K562 (cell line): Measurements from ENCODE around the gene H2BK1. TPM values are rescaled to one million over a fixed set of nuclear protein-coding genes. Genes with fewer than 3 reads are reported as not detected.

Experiments
- BRD9 ChIP-seq: fragments of 450-650 bp; IDR thresholded peaks from 2 replicates; pipeline ENCODE4 v1.6.1; 2018; ENCODE audit warnings: low read depth; ENCODE audit not compliant: partially characterized antibody
- CAMTA2 ChIP-seq: fragments of 250-450 bp; sonication (Bioruptor Pico); conservative IDR thresholded peaks from 2 replicates; pipeline ENCODE4 v1.5.1; 2022
- CBX8 ChIP-seq: fragments of 200-600 bp; sonication (generic); IDR thresholded peaks from 2 replicates; pipeline ENCODE4 v1.6.1; 2012; ENCODE audit warnings: borderline replicate concordance, mixed run types, low read depth, mild to moderate bottlenecking, moderate library complexity, mixed read lengths, low read length, control low read depth, inconsistent platforms; ENCODE audit not compliant: poor library complexity, severe bottlenecking; ENCODE audit errors: extremely low read depth
- HDAC8 ChIP-seq: fragments of 450-650 bp; IDR thresholded peaks from 2 replicates; pipeline ENCODE4 v1.6.1; 2016; ENCODE audit warnings: mild to moderate bottlenecking, missing genetic modification characterization, moderate library complexity, missing compliant biosample characterization
- HEY1 ChIP-seq: fragments of 250-450 bp; sonication (Bioruptor Pico); IDR thresholded peaks from 2 replicates; pipeline ENCODE4 v1.5.0; 2020; ENCODE audit warnings: mild to moderate bottlenecking, moderate library complexity, borderline replicate concordance
- HMG20A ChIP-seq: fragments of 450-650 bp; formaldehyde crosslinking; conservative IDR thresholded peaks from 2 replicates; pipeline ENCODE4 v1.4.0; 2020; ENCODE audit warnings: mild to moderate bottlenecking, mixed read lengths
- KDM2B ChIP-seq: fragments of 250-450 bp; sonication (Bioruptor Pico); IDR thresholded peaks from 2 replicates; pipeline ENCODE4 v1.8.0; 2021; ENCODE audit warnings: mild to moderate bottlenecking, moderate library complexity
- MCM2 ChIP-seq: fragments of 450-650 bp; IDR thresholded peaks from 2 replicates; pipeline ENCODE4 v1.6.1; 2017; ENCODE audit warnings: low read depth, mild to moderate bottlenecking
- NCOA4 ChIP-seq: fragments of 450-650 bp; IDR thresholded peaks from 2 replicates; pipeline ENCODE4 v1.6.1; 2018; ENCODE audit warnings: mild to moderate bottlenecking; ENCODE audit not compliant: partially characterized antibody
- POLR2H ChIP-seq: IDR thresholded peaks from 2 replicates; pipeline ENCODE4 v1.6.1; 2016; ENCODE audit warnings: missing genetic modification characterization, low read depth, mild to moderate bottlenecking, control low read depth, missing compliant biosample characterization, moderate library complexity
- SAFB ChIP-seq: fragments of 200-400 bp; formaldehyde crosslinking; IDR thresholded peaks from 2 replicates; pipeline ENCODE4 v1.6.1; 2017; ENCODE audit warnings: low read depth, low read length, borderline replicate concordance
- SIX5 ChIP-seq, 2 experiments: IDR thresholded peaks; 2 replicates each; pipeline ENCODE4 v1.6.1; 2011; ENCODE audit warnings: low read length in 2 of 2, borderline replicate concordance in 1 of 2, low read depth in 1 of 2, mild to moderate bottlenecking in 1 of 2, moderate library complexity in 1 of 2; ENCODE audit not compliant: insufficient read depth in 1 of 2
- TEAD1 ChIP-seq, 2 experiments: fragments of 450-650 bp in 1 of 2; sonication (generic) in 1 of 2; formaldehyde crosslinking; IDR thresholded peaks; 2 replicates each; pipeline versions ENCODE4 v1.4.0 to v1.8.0; 2020 to 2022; ENCODE audit warnings: mild to moderate bottlenecking in 2 of 2, missing genetic modification reagents in 1 of 2
- U2AF2 ChIP-seq: fragments of 200-400 bp; formaldehyde crosslinking; optimal IDR thresholded peaks from 2 replicates; pipeline ENCODE3; 2017; ENCODE audit warnings: low read depth, mild to moderate bottlenecking, low read length
- XRCC5 ChIP-seq: fragments of 200-400 bp; formaldehyde crosslinking; IDR thresholded peaks from 2 replicates; pipeline ENCODE4 v1.6.1; 2017; ENCODE audit warnings: low read depth, mild to moderate bottlenecking, low read length
- ZKSCAN8 ChIP-seq: fragments of 200-800 bp; sonication (Bioruptor generic); IDR thresholded peaks from 2 replicates; pipeline ENCODE4 v1.6.1; 2016; ENCODE audit warnings: missing genetic modification characterization, missing compliant biosample characterization
- ZNF140 ChIP-seq: fragments of 250-450 bp; sonication (Bioruptor Pico); IDR thresholded peaks from 2 replicates; pipeline ENCODE4 v1.8.0; 2021; ENCODE audit warnings: moderate library complexity, mild to moderate bottlenecking, inconsistent platforms
- polyA plus RNA-seq, 8 experiments: library from polyadenylated mRNA; depleted of rRNA in 4 of 8; stranded (reverse) in 5 of 8; unstranded in 3 of 8; fragments of >200 nt; fragmentation: Nextera tagmentation in 2 of 8; fragmentation: Illumina TruSeq in 1 of 8; extraction: Ambion mirVana in 2 of 8; extraction: Trizol in 1 of 8; gene quantifications; 2 replicates each; pipeline versions ENCODE4 v1.2.1 to v1.2.3, GENCODE V29; 2011 to 2014; ENCODE audit warnings: inconsistent platforms in 1 of 8, missing spikeins in 1 of 8
- total RNA-seq, 7 experiments: library from RNA; depleted of rRNA in 6 of 7; stranded (reverse); fragments of >200 nt in 6 of 7; fragmentation: Illumina TruSeq in 2 of 7; extraction: Trizol in 2 of 7; gene quantifications; 2 replicates each; pipeline versions ENCODE4 v1.2.1 to v1.2.3, GENCODE V29; 2011 to 2021; ENCODE audit warnings: low replicate concordance in 1 of 7
- TF ChIP-seq, protein P1 (sequence below): fragments of 450-650 bp; IDR thresholded peaks from 2 replicates; pipeline ENCODE4 v1.6.1; 2016; ENCODE audit warnings: missing biosample characterization, missing genetic modification characterization
- TF ChIP-seq, protein P2 (sequence below): fragments of 450-650 bp; formaldehyde crosslinking; IDR thresholded peaks from 2 replicates; pipeline ENCODE4 v1.4.0; 2020; ENCODE audit warnings: mild to moderate bottlenecking
- TF ChIP-seq, protein P3 (sequence below): fragments of 450-650 bp; formaldehyde crosslinking; IDR thresholded peaks from 2 replicates; pipeline ENCODE4 v1.4.0; 2022; ENCODE audit warnings: mild to moderate bottlenecking, moderate library complexity
- TF ChIP-seq, protein P4 (sequence below): fragments of 250-450 bp; sonication (Bioruptor Pico); IDR thresholded peaks from 2 replicates; pipeline ENCODE4 v1.4.0; 2020

H2BK1 gene
- total and polyA plus RNA-seq, 9 of the 15 experiments (the other 6 are each of a cell fraction or from before 2014, with no cell fraction given): not detected

DNA sequence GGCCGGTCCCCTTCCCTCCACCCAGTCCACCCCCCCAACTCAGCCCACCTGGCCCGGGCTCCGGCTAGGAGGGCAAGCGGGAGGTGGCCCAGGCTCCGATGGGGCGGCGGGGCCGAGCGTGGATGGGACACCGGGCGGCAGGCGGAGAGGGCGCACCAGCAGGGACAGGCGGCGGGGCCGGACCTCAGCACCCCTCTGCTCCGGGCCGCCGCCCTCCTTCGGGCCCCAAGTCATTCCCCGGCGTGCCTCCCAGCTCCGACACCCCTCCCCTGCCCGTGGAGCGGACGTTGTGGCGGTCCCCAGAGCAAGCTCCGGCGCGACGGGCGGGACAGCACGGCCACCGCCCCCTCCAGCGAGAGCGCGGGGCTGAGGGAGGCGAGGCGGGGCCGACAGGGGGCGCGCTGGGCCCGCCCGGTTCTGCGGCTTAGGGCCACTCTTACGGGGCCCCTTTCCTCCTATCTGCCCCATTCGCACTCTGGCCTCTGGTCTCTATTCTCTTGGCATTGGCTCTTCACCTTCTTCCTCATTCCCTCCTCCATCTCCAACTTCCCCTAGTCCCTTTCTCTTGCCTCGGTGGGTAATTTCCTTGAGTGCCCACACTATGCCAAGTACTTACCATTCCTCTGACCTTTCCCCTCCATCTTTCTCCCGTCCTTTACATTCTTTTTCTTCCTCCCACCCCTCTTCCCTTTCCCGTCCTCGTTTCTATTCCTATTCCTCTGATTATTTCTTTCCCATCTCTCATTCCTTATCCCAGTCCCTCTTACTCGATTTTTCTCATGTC is 42.1 kb downstream of the H2BK1 start (continued):
- TF ChIP-seq CBX8 (no peak), ZNF140 (no peak), MCM2 (no peak), HDAC8 (tag) (0 out of 2 replicates have a peak, but pooled peaks have one; percentile 23), TEAD1 (CRISPR knock-in tag; IDR thresholded peaks at IDR 0.05) (no peak), BRD9 (no peak), CAMTA2 (CRISPR knock-in tag) (no peak), ZKSCAN8 (CRISPR knock-in tag) (no peak), HMG20A (no peak), KDM2B (peak; percentile 73; the same call in 1 of the 2 replicates), HEY1 (CRISPR knock-in tag) (no peak), SIX5 (IDR thresholded peaks at IDR 0.05; ENCODE audit: borderline replicate concordance in 1 of 2, insufficient read depth in 1 of 2, low read depth in 1 of 2, low read length in 2 of 2) (no peak), SAFB (no peak), U2AF2 (no peak), POLR2H (tag) (no peak), XRCC5 (peak; percentile 97), NCOA4 (peak; percentile 30)
- TF ChIP-seq, protein P1, sequence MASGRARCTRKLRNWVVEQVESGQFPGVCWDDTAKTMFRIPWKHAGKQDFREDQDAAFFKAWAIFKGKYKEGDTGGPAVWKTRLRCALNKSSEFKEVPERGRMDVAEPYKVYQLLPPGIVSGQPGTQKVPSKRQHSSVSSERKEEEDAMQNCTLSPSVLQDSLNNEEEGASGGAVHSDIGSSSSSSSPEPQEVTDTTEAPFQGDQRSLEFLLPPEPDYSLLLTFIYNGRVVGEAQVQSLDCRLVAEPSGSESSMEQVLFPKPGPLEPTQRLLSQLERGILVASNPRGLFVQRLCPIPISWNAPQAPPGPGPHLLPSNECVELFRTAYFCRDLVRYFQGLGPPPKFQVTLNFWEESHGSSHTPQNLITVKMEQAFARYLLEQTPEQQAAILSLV (tag): no peak
- TF ChIP-seq, protein P2, sequence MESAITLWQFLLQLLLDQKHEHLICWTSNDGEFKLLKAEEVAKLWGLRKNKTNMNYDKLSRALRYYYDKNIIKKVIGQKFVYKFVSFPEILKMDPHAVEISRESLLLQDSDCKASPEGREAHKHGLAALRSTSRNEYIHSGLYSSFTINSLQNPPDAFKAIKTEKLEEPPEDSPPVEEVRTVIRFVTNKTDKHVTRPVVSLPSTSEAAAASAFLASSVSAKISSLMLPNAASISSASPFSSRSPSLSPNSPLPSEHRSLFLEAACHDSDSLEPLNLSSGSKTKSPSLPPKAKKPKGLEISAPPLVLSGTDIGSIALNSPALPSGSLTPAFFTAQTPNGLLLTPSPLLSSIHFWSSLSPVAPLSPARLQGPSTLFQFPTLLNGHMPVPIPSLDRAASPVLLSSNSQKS (CRISPR knock-in tag): no peak
- TF ChIP-seq, protein P3, sequence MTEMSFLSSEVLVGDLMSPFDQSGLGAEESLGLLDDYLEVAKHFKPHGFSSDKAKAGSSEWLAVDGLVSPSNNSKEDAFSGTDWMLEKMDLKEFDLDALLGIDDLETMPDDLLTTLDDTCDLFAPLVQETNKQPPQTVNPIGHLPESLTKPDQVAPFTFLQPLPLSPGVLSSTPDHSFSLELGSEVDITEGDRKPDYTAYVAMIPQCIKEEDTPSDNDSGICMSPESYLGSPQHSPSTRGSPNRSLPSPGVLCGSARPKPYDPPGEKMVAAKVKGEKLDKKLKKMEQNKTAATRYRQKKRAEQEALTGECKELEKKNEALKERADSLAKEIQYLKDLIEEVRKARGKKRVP (CRISPR knock-in tag): no peak
- TF ChIP-seq, protein P4, sequence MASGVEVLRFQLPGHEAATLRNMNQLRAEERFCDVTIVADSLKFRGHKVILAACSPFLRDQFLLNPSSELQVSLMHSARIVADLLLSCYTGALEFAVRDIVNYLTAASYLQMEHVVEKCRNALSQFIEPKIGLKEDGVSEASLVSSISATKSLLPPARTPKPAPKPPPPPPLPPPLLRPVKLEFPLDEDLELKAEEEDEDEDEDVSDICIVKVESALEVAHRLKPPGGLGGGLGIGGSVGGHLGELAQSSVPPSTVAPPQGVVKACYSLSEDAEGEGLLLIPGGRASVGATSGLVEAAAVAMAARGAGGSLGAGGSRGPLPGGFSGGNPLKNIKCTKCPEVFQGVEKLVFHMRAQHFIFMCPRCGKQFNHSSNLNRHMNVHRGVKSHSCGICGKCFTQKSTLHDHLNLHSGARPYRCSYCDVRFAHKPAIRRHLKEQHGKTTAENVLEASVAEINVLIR (CRISPR knock-in tag): no peak
